ENCODE data around the gene SHLD2. TPM values are rescaled to one million over a fixed set of nuclear protein-coding genes. Genes with fewer than 3 reads are reported as not detected.
A peak's percentile ranks its signal among the peaks of the same experiment; 100 is the strongest.

Gene SHLD2
- total and polyA plus RNA-seq, 2 of the 13 experiments (the other 11 are each of a cell fraction or from before 2014, with no cell fraction given): 25.7 to 53.7 TPM

DNA sequence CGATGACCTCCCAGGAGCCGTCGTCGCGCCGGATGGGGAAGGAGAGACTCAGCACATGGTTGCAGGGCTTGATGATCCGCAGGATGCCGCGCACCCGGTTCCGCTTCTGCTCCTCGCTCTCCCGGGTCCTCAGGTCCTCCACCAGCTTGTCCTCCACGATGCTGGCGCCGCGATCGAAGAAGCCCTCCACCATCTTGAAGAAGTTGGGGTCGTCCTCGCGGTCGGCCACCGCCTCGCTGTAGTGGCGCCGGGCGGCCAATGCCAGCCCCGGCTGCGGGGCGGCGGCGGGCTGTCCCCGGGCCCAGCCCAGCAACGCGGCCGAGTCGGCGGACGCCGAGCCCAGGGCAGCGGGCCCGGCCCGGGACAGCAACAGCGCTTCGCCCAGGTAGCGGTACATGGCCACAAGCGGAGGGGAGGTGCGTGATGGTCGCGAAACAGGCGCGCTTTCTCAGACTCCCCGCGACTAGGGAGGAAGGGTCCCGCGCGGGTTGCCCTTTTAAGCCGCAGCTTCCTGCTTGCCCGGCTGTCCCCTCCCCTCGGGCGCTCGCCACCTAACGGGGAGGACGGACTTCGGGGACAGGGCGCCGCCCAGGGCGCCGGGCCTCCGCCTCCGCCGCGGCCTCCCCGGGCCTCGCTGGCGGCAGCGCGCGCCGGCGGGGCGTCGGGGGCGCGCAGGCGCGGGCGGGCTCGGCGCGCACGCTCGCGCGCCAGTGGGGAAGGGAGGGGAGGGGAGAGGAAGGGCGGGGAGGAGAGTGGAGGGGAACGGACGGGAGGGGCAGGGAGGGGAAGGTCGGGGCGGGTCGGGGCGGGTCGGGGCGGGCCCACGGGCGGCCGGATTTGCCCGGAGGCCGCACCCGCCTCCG is at the start of gene SHLD2, which contains the start of gene GLUD1 (continued):
- TF ChIP-seq NCOA1 (CRISPR knock-in tag; IDR thresholded peaks at IDR 0.05): no peak
- TF ChIP-seq, protein P1, sequence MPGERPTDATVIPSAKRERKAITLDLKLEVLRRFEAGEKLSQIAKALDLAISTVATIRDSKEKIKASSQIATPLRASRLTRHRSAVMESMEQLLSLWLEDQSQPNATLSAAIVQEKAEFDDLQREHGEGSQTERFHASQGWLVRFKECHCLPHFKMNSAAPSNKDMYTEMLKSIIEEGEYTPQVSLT (CRISPR knock-in tag; IDR thresholded peaks at IDR 0.05; ENCODE audit: borderline replicate concordance, low read depth): no peak
- TF ChIP-seq RCOR2 (CRISPR knock-in tag; IDR thresholded peaks at IDR 0.05): no peak
- TF ChIP-seq, protein P2, sequence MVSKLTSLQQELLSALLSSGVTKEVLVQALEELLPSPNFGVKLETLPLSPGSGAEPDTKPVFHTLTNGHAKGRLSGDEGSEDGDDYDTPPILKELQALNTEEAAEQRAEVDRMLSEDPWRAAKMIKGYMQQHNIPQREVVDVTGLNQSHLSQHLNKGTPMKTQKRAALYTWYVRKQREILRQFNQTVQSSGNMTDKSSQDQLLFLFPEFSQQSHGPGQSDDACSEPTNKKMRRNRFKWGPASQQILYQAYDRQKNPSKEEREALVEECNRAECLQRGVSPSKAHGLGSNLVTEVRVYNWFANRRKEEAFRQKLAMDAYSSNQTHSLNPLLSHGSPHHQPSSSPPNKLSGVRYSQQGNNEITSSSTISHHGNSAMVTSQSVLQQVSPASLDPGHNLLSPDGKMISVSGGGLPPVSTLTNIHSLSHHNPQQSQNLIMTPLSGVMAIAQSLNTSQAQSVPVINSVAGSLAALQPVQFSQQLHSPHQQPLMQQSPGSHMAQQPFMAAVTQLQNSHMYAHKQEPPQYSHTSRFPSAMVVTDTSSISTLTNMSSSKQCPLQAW (CRISPR knock-in tag; IDR thresholded peaks at IDR 0.05): no peak
- TF ChIP-seq SRSF1 (optimal IDR thresholded peaks at IDR 0.05; ENCODE audit: low read depth, low read length): peak; percentile 37
- TF ChIP-seq TEAD3 (CRISPR knock-in tag; optimal IDR thresholded peaks at IDR 0.05; ENCODE audit: borderline replicate concordance): peak; percentile 34
- TF ChIP-seq ZNF547 (CRISPR knock-in tag; IDR thresholded peaks at IDR 0.05): no peak
- TF ChIP-seq RFX1 (IDR thresholded peaks at IDR 0.05): no peak
- TF ChIP-seq MXI1 (IDR thresholded peaks at IDR 0.05; ENCODE audit: borderline replicate concordance, low read depth, low read length): peak; percentile 66; the same call in 1 of the 3 replicates
- TF ChIP-seq NFKBIZ (CRISPR knock-in tag; IDR thresholded peaks at IDR 0.05): no peak
- no peak; the same call in 1 of the 2 replicates for TF ChIP-seq ZNF709 (CRISPR knock-in tag; IDR thresholded peaks at IDR 0.05)
- TF ChIP-seq KMT2A (CRISPR knock-in tag; IDR thresholded peaks at IDR 0.05): no peak
- no peak for TF ChIP-seq HNRNPH1 (optimal IDR thresholded peaks at IDR 0.05; ENCODE audit: low read depth, low read length)
- TF ChIP-seq HHEX (CRISPR knock-in tag; IDR thresholded peaks at IDR 0.05): no peak
- TF ChIP-seq, protein P3, sequence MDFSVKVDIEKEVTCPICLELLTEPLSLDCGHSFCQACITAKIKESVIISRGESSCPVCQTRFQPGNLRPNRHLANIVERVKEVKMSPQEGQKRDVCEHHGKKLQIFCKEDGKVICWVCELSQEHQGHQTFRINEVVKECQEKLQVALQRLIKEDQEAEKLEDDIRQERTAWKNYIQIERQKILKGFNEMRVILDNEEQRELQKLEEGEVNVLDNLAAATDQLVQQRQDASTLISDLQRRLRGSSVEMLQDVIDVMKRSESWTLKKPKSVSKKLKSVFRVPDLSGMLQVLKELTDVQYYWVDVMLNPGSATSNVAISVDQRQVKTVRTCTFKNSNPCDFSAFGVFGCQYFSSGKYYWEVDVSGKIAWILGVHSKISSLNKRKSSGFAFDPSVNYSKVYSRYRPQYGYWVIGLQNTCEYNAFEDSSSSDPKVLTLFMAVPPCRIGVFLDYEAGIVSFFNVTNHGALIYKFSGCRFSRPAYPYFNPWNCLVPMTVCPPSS (IDR thresholded peaks at IDR 0.05): no peak
- TF ChIP-seq, protein P4, sequence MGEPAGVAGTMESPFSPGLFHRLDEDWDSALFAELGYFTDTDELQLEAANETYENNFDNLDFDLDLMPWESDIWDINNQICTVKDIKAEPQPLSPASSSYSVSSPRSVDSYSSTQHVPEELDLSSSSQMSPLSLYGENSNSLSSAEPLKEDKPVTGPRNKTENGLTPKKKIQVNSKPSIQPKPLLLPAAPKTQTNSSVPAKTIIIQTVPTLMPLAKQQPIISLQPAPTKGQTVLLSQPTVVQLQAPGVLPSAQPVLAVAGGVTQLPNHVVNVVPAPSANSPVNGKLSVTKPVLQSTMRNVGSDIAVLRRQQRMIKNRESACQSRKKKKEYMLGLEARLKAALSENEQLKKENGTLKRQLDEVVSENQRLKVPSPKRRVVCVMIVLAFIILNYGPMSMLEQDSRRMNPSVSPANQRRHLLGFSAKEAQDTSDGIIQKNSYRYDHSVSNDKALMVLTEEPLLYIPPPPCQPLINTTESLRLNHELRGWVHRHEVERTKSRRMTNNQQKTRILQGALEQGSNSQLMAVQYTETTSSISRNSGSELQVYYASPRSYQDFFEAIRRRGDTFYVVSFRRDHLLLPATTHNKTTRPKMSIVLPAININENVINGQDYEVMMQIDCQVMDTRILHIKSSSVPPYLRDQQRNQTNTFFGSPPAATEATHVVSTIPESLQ (CRISPR knock-in tag; conservative IDR thresholded peaks at IDR 0.05): no peak
- 0 out of 2 replicates have a peak, but pooled peaks have one; percentile 25 for TF ChIP-seq ZNF552 (CRISPR knock-in tag; IDR thresholded peaks at IDR 0.05; ENCODE audit: borderline replicate concordance)
- TF ChIP-seq ZNF75D (CRISPR knock-in tag; IDR thresholded peaks at IDR 0.05; ENCODE audit: borderline replicate concordance): no peak
- TF ChIP-seq ZNF331 (CRISPR knock-in tag; IDR thresholded peaks at IDR 0.05): peak; percentile 40; the same call in 1 of the 2 replicates
- no peak for TF ChIP-seq ZNF777 (CRISPR knock-in tag; IDR thresholded peaks at IDR 0.05)
- TF ChIP-seq ARNT (IDR thresholded peaks at IDR 0.05): no peak
- TF ChIP-seq ZNF7 (CRISPR knock-in tag; IDR thresholded peaks at IDR 0.05): no peak
- TF ChIP-seq, protein P5, sequence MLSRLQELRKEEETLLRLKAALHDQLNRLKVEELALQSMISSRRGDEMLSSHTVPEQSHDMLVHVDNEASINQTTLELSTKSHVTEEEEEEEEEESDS (CRISPR knock-in tag; IDR thresholded peaks at IDR 0.05; ENCODE audit: borderline replicate concordance): no peak
- TF ChIP-seq, protein P6, sequence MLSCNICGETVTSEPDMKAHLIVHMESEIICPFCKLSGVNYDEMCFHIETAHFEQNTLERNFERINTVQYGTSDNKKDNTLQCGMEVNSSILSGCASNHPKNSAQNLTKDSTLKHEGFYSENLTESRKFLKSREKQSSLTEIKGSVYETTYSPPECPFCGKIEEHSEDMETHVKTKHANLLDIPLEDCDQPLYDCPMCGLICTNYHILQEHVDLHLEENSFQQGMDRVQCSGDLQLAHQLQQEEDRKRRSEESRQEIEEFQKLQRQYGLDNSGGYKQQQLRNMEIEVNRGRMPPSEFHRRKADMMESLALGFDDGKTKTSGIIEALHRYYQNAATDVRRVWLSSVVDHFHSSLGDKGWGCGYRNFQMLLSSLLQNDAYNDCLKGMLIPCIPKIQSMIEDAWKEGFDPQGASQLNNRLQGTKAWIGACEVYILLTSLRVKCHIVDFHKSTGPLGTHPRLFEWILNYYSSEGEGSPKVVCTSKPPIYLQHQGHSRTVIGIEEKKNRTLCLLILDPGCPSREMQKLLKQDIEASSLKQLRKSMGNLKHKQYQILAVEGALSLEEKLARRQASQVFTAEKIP (CRISPR knock-in tag; IDR thresholded peaks at IDR 0.05; ENCODE audit: borderline replicate concordance): no peak
